ENCODE measurements around the gene ZNF337. TPM values are rescaled to one million over a fixed set of nuclear protein-coding genes. Genes with fewer than 3 reads are reported as not detected.

ZNF337 gene
- polyA plus RNA-seq, 3 donors, result 2.1 to 12.0 (median 3.0) TPM

- Histone ChIP-seq H3K4me1 (ENCODE audit: control insufficient read depth in 1 of 2, insufficient read depth in 2 of 2, low read length in 2 of 2) (peaks cover 10 to 15% of the 10 kb centered on the region in 2 donors), H3K36me3 (replicated peaks in 1 of 2; ENCODE audit: control insufficient read depth in 1 of 2, insufficient read depth in 2 of 2, low read length in 2 of 2) (peaks cover 0 to 7% of the 10 kb centered on the region in 2 donors), H3K4me3 (replicated peaks in 1 of 3; ENCODE audit: low read depth in 2 of 3, low read length in 3 of 3) (peak overlapping the region; percentile 49 to 94 (median 78)), H3K27me3 (ENCODE audit: control insufficient read depth in 2 of 2, insufficient read depth in 2 of 2, low read length in 2 of 2) (no peaks in the 10 kb centered on the region), H3K79me2 (ENCODE audit: insufficient read depth, low read length) (peaks cover 13% of the 10 kb centered on the region), H4K20me1 (ENCODE audit: insufficient read depth, low read length) (peaks cover 5% of the 10 kb centered on the region), H3K9ac (ENCODE audit: insufficient read depth, low read length, poor library complexity, severe bottlenecking) (peak overlapping the region; percentile 79), H3K9me3 (replicated peaks in 1 of 2; ENCODE audit: control insufficient read depth in 1 of 2, insufficient read depth in 1 of 2, low read length in 2 of 2) (peaks cover 0 to 8% of the 10 kb centered on the region in 2 donors), H3K27ac (ENCODE audit: low read depth in 1 of 2, low read length in 2 of 2) (peak overlapping the region in 1 of 2 donors; percentile 77), H2AFZ (ENCODE audit: insufficient read depth, low read depth, low read length, poor library complexity, severe bottlenecking) (peak overlapping the region; percentile 97), H3K4me2 (replicated peaks; ENCODE audit: extremely low read depth, low read length, poor library complexity, severe bottlenecking) (peak overlapping the region; percentile 89)
- intact Hi-C loops (cut with micrococcal nuclease), result loop anchor here in 1 of 2 donors (5.0 kb wide), 2 partner anchors 68 to 703 kb away; partner anchors contain the start of gene APMAP
- Mint-ChIP-seq H3K4me3 (peak overlapping the region; percentile 91 to 93), H3K4me1 (peaks cover 14% of the 10 kb centered on the region), H3K36me3 (peaks cover 6 to 16% of the 10 kb centered on the region in 2 donors), H3K27me3 (ENCODE audit: low read depth in 3 of 3) (peaks cover 0 to 3% (median 0%) of the 10 kb centered on the region in 3 donors), H3K27ac (peak overlapping the region in 3 of 7 donors; percentile 16 to 81 (median 62)), H3K9me3 (peaks cover 9 to 17% (median 13%) of the 10 kb centered on the region in 7 donors)
- no peak for TF ChIP-seq CTCF (IDR thresholded peaks at IDR 0.05)
- 17% methylated on average over 14 of the region's 30 CpGs for WGBS (ENCODE audit: insufficient coverage)
- DNase-seq, result no peak
These were observed 902 bp downstream of the ZNF337 start for GRCh38 chr20:25695532-25696370.

GRCh38 chr20:25692499-25692898 lies 4.2 kb downstream of the ZNF337 start:
- intact Hi-C loops (cut with micrococcal nuclease), result loop anchor here in 1 of 2 donors (5.0 kb wide), 1 partner anchor 70 kb away; the partner anchor contains the start of gene NANP
- Mint-ChIP-seq H3K36me3 (peaks cover 11 to 16% of the 10 kb centered on the region in 2 donors), H3K27me3 (ENCODE audit: low read depth in 3 of 3) (no peaks in the 10 kb centered on the region), H3K27ac (no peak overlapping the region), H3K4me3 (no peak overlapping the region), H3K9me3 (no peaks in the 10 kb centered on the region), H3K4me1 (peaks cover 14% of the 10 kb centered on the region)
- Histone ChIP-seq H3K9ac (ENCODE audit: insufficient read depth, low read length, poor library complexity, severe bottlenecking) (no peak overlapping the region), H3K4me3 (replicated peaks in 1 of 3; ENCODE audit: low read depth in 2 of 3, low read length in 3 of 3) (no peak overlapping the region), H3K79me2 (ENCODE audit: insufficient read depth, low read length) (peaks cover 13% of the 10 kb centered on the region), H3K27ac (ENCODE audit: low read depth in 1 of 2, low read length in 2 of 2) (no peak overlapping the region), H3K27me3 (ENCODE audit: control insufficient read depth in 2 of 2, insufficient read depth in 2 of 2, low read length in 2 of 2) (no peaks in the 10 kb centered on the region), H3K9me3 (replicated peaks in 1 of 2; ENCODE audit: control insufficient read depth in 1 of 2, insufficient read depth in 1 of 2, low read length in 2 of 2) (no peaks in the 10 kb centered on the region), H3K36me3 (replicated peaks in 1 of 2; ENCODE audit: control insufficient read depth in 1 of 2, insufficient read depth in 2 of 2, low read length in 2 of 2) (peaks cover 0 to 7% of the 10 kb centered on the region in 2 donors), H4K20me1 (ENCODE audit: insufficient read depth, low read length) (peaks cover 5% of the 10 kb centered on the region), H2AFZ (ENCODE audit: insufficient read depth, low read depth, low read length, poor library complexity, severe bottlenecking) (no peak overlapping the region), H3K4me1 (ENCODE audit: control insufficient read depth in 1 of 2, insufficient read depth in 2 of 2, low read length in 2 of 2) (peaks cover 10 to 15% of the 10 kb centered on the region in 2 donors), H3K4me2 (replicated peaks; ENCODE audit: extremely low read depth, low read length, poor library complexity, severe bottlenecking) (no peak overlapping the region)
- WGBS (ENCODE audit: insufficient coverage), result no CpG with 5 or more reads among the region's 2 CpGs
- DNase-seq, result no peak
- no peak for TF ChIP-seq CTCF (IDR thresholded peaks at IDR 0.05)

Data from CD14-positive monocyte (primary cell).